Measurements from ENCODE around the gene LYSMD2.

Gene LYSMD2

GRCh38 chr15:51677021-51677420, 60.4 kb downstream of the LYSMD2 start:
- DNase-seq: no peak

GRCh38 chr15:51675234-51675633, 62.2 kb downstream of the LYSMD2 start:
- DNase-seq: no peak
